Keratinocyte (primary cell): ENCODE results near the gene MOV10L1. TPM values are rescaled to one million over a fixed set of nuclear protein-coding genes. Genes with fewer than 3 reads are reported as not detected.

Source experiments
- DNase-seq: peaks from one replicate; pipeline ENCODE4 v3.0.0-alpha.2; 2011; ENCODE audit warnings: low read depth, missing footprints, low spot score
- FAIRE-seq: peaks from 2 replicates; lab custom pipeline; 2011; peaks lifted over from hg19 to GRCh38; lab: Jason Lieb, UNC
- H2AFZ ChIP-seq: 2 replicates; pipeline ENCODE4 v1.6.0; 2012; ENCODE audit warnings: low read length, control low read depth, inconsistent platforms; ENCODE audit not compliant: control insufficient read depth
- H3K27ac ChIP-seq: 2 replicates; pipeline ENCODE4 v1.5.1; 2011; ENCODE audit warnings: low read length; ENCODE audit not compliant: control insufficient read depth, insufficient read depth
- H3K27me3 ChIP-seq: 3 replicates; pipeline ENCODE4 v1.6.0; 2011; ENCODE audit warnings: low read length; ENCODE audit not compliant: control insufficient read depth, insufficient read depth; ENCODE audit errors: extremely low read depth
- H3K36me3 ChIP-seq, 2 experiments: 2 replicates in 1 of 2; 3 replicates in 1 of 2; pipeline ENCODE4 v1.5.1; 2011; ENCODE audit warnings: low read length in 2 of 2, mild to moderate bottlenecking in 1 of 2; ENCODE audit not compliant: control insufficient read depth in 2 of 2, insufficient read depth in 2 of 2; ENCODE audit errors: extremely low read depth in 1 of 2
- H3K4me1 ChIP-seq: 3 replicates; pipeline ENCODE4 v1.5.1; 2011; ENCODE audit warnings: low read length; ENCODE audit not compliant: control insufficient read depth, insufficient read depth; ENCODE audit errors: extremely low read depth
- H3K4me2 ChIP-seq: 3 replicates; pipeline ENCODE4 v1.6.0; 2011; ENCODE audit warnings: low read depth, low read length; ENCODE audit not compliant: control insufficient read depth, insufficient read depth; ENCODE audit errors: extremely low read depth
- H3K4me3 ChIP-seq, 3 experiments: fragments of 200-600 bp in 1 of 3; sonication (generic) in 1 of 3; 2 replicates in 2 of 3; 3 replicates in 1 of 3; pipeline ENCODE4 v1.5.1; 2011 to 2016; ENCODE audit warnings: low read length in 3 of 3, mild to moderate bottlenecking in 3 of 3, control low read depth in 2 of 3, inconsistent platforms in 1 of 3, low read depth in 1 of 3, mixed read lengths in 1 of 3, mixed run types in 1 of 3, moderate library complexity in 1 of 3; ENCODE audit not compliant: control insufficient read depth in 2 of 3, insufficient read depth in 2 of 3; ENCODE audit errors: extremely low read depth in 1 of 3
- H3K79me2 ChIP-seq: 2 replicates; pipeline ENCODE4 v1.6.0; 2012; ENCODE audit warnings: low read length; ENCODE audit not compliant: control insufficient read depth, insufficient read depth
- H3K9ac ChIP-seq: 3 replicates; pipeline ENCODE4 v1.6.0; 2011; ENCODE audit warnings: low read length; ENCODE audit not compliant: control insufficient read depth, insufficient read depth; ENCODE audit errors: extremely low read depth
- H3K9me1 ChIP-seq: 3 replicates; pipeline ENCODE4 v1.6.0; 2011; ENCODE audit warnings: low read length; ENCODE audit not compliant: control insufficient read depth, insufficient read depth; ENCODE audit errors: extremely low read depth
- H3K9me3 ChIP-seq: 2 replicates; pipeline ENCODE4 v1.5.1; 2012; ENCODE audit warnings: low read depth, low read length; ENCODE audit not compliant: control insufficient read depth
- H4K20me1 ChIP-seq: 3 replicates; pipeline ENCODE4 v1.6.0; 2011; ENCODE audit warnings: low read length; ENCODE audit not compliant: control insufficient read depth, insufficient read depth; ENCODE audit errors: extremely low read depth
- CTCF ChIP-seq, 3 experiments: IDR thresholded peaks in 1 of 3; conservative IDR thresholded peaks in 1 of 3; optimal IDR thresholded peaks in 1 of 3; 2 replicates in 2 of 3; 3 replicates in 1 of 3; pipeline versions ENCODE3 to v1.5.1; 2011; ENCODE audit warnings: low read length in 3 of 3, mild to moderate bottlenecking in 3 of 3, moderate library complexity in 2 of 3, control low read depth in 1 of 3, inconsistent platforms in 1 of 3; ENCODE audit not compliant: insufficient read depth in 2 of 3; ENCODE audit errors: extremely low read depth in 1 of 3
- EZH2 ChIP-seq: IDR thresholded peaks from one replicate; pipeline ENCODE4 v1.6.1; 2012; ENCODE audit warnings: inconsistent platforms, mild to moderate bottlenecking, low read length, moderate library complexity
- dilution Hi-C: fragments of 300-500 bp; cut with MboI; formaldehyde crosslinking; loops from one replicate; pipeline ENCODE4 v1.7.0; 2020; ENCODE audit warnings: low sequenced_read_pairs; ENCODE audit not compliant: extremely low pct_ligation_motif_present
- polyA plus RNA-seq, 5 experiments: library from polyadenylated mRNA; depleted of rRNA in 3 of 5; stranded (reverse) in 3 of 5; stranded (forward) in 1 of 5; unstranded in 1 of 5; fragments of >200 nt; gene quantifications; 1 replicate in 1 of 5; 2 replicates in 3 of 5; 3 replicates in 1 of 5; pipeline versions ENCODE4 v1.2.1 to v1.2.3, GENCODE V29; 2011 to 2012; ENCODE audit warnings: missing spikeins in 2 of 5, low read depth in 1 of 5, low replicate concordance in 1 of 5

The MOV10L1 gene
- polyA plus RNA-seq, 1 donor (not counting 4 experiments of a cell fraction or from before 2014, with no cell fraction given): not detected

GRCh38 chr22:50098052-50098451, 8.2 kb downstream of the MOV10L1 start:
- Histone ChIP-seq H3K9ac (no peak overlapping the region), H3K79me2 (no peaks in the 10 kb centered on the region), H3K9me3 (peaks cover 2% of the 10 kb centered on the region), H2AFZ (no peak overlapping the region), H3K36me3 (no peaks in the 10 kb centered on the region), H3K27ac (no peak overlapping the region), H3K9me1 (no peaks in the 10 kb centered on the region), H3K4me3 (no peak overlapping the region), H3K27me3 (peaks cover 4% of the 10 kb centered on the region), H4K20me1 (no peaks in the 10 kb centered on the region), H3K4me1 (peaks cover 1% of the 10 kb centered on the region), H3K4me2 (no peak overlapping the region)
- no peak for DNase-seq
- dilution Hi-C loops: no loop called here
- no peak for FAIRE-seq
- TF ChIP-seq CTCF (optimal IDR thresholded peaks at IDR 0.05 in 1 of 3, IDR thresholded peaks at IDR 0.05 in 1 of 3, conservative IDR thresholded peaks at IDR 0.05 in 1 of 3; ENCODE audit: extremely low read depth in 1 of 3, insufficient read depth in 2 of 3, low read length in 3 of 3): no peak
- TF ChIP-seq EZH2: no peak

- DNase-seq: no peak
- TF ChIP-seq EZH2 (no peak), CTCF (optimal IDR thresholded peaks at IDR 0.05 in 1 of 3, IDR thresholded peaks at IDR 0.05 in 1 of 3, conservative IDR thresholded peaks at IDR 0.05 in 1 of 3; ENCODE audit: extremely low read depth in 1 of 3, insufficient read depth in 2 of 3, low read length in 3 of 3) (no peak)
- no peak overlapping the region for H3K9ac ChIP-seq
- peaks cover 4% of the 10 kb centered on the region for H3K27me3 ChIP-seq
- H3K79me2 ChIP-seq: no peaks in the 10 kb centered on the region
- no peak overlapping the region for H3K4me3 ChIP-seq
- peaks cover 2% of the 10 kb centered on the region for H3K9me3 ChIP-seq
- FAIRE-seq: no peak
- H3K9me1 ChIP-seq: no peaks in the 10 kb centered on the region
- H3K27ac ChIP-seq: no peak overlapping the region
- no peaks in the 10 kb centered on the region for H3K36me3 ChIP-seq
- dilution Hi-C loops: no loop called here
- H3K4me2 ChIP-seq: no peak overlapping the region
- H4K20me1 ChIP-seq: no peaks in the 10 kb centered on the region
- H2AFZ ChIP-seq: no peak overlapping the region
- H3K4me1 ChIP-seq: peaks cover 15% of the 10 kb centered on the region
Measured at GRCh38 chr22:50101870-50102565, 12.2 kb downstream of the MOV10L1 start.
